Pons (tissue), 1 donor: Measurements from ENCODE around the gene GIGYF1.
"Not testable (repeated sequence)": the region's sequence is repeated elsewhere in the genome, so short reads cannot be mapped to it uniquely, and the experiment has no call there.

Experiments used
- DNase-seq: peaks from one replicate; pipeline ENCODE4 v3.0.0-alpha.2; 2016; ENCODE audit warnings: low spot score

GIGYF1 gene

DNA sequence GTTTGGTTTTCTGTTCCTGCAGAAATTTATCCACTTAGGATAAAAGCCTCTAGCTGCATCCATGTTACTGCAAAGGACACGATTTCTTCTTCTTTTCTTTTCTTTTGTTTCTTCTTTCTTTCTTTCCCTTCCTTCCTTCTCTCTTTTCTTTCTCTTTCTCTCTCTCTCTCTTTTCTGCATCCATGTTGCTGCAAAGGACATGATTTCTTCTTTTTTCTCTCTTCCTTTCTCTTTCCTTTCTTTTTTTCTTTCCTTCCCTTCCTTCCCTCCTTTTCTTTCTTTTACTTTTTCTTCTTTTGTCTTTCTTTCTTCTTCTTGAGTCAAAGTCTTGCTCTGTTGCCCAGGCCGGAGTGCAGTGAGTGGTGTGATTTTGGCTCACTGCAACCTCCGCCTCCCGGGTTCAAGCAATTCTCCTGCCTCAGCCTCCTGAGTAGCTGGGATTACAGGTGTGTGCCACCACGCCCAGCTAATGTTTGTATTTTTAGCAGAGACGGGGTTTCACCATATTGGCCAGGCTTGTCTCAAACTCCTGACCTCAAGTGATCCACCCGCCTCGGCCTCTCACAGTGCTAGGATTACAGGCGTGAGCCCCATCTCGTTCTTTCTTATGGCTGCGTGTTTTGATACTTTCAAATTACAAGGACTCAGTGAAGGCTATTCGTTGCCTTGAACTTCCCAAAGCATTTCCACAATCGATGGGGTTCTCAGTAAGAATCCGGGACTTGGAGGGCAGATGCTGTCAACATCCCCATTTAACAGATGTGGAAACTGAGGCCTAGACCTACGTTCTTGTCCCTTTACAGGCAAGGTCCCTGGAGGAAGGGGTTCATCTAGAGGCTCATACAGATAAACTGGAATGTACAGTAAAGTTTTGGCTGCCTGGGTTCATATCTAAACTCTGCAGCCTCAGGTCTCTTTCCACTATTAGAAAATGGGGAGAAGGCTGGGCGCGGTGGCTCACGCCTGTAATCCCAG lies 22.4 kb downstream of the GIGYF1 start:
- DNase-seq: no peak

DNA sequence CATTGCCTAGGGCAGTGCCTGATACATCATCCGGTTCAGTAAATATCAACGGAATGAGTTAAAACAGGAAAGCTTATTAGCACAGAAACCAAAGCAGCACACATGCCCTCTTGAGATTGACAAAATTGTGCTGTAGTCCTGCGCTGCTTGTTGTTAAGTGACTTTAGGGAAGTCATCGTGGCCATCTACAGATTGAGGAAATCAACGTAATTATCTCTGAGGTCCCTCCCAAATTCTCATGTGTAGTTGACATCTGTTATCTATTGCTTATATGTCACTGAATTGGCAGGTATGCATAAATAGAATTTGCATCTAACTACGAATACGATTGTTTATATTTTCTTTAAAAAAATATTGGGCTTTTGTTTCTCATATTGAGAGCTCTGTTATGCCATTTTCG lies 24.0 kb downstream of the GIGYF1 start:
- no peak for DNase-seq

DNA sequence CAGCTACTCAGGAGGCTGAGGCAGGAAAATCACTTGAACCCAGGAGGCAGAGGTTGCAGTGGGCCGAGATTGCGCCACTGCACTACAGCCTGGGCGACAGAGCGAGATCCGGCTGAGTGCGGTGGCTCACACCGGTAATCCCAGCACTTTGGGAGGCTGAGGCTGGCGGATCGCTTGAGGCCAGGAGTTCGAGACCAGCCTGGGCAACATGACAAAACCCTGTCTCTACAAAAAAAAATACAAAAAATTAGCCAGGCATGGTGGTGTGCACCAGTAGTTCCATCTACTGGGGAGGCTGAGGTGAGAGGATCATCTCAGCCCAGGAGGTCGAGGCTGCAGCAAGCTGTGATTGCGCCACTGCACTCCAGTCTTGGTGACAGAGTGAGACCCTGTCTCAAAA lies 24.9 kb downstream of the GIGYF1 start:
- DNase-seq: not testable (repeated sequence)

DNA sequence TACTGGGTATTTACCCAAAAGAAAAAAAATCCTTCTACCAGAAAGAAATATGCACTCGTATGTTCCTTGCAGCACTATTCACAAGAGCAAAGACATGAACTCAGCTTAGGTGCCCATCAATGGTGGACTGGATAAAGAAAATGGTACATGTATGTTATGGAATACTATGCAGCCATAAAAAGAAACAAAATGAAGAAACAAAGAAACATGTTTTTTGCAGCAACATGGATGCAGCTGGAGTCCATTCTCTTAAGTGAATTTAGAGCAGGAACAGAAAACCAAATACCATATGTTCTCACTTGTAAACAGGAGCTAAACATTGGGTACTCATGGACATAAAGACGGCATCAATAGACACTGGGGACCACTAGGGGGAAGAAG lies 26.0 kb downstream of the GIGYF1 start:
- DNase-seq: no peak

- no peak for DNase-seq
Measured at GRCh38 chr7:100667331-100668068, 26.6 kb downstream of the GIGYF1 start.

GRCh38 chr7:100665168-100665726 lies 28.8 kb downstream of the GIGYF1 start:
- DNase-seq: no peak

DNA sequence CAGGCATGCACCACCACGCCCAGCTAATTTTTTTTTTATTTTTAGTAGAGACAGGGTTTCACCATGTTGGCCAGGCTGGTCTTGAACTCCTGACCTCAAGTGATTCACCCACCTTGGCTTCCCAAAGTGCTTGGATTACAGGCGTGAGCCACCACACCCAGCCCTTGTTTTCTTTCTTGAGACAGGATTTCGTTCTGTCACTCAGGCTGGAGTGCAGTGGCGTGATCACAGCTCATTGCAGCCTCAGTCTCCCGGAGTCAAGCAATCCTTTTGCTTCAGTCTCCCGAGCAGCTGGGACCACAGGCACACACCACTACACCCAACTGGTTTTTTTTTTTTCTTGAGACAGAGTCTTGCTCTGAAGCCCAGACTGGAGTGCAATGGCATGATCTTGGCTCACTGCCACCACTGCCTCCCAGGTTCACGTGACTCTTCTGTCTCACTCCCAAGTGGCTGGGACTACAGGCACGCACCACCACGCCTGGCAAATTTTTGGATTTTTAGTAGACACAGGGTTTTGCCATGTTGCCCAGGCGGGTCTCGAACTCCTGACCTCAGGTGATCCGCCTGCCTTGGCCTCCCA lies 31.8 kb downstream of the GIGYF1 start:
- not testable (repeated sequence) for DNase-seq

GRCh38 chr7:100655908-100656674 lies 38.0 kb downstream of the GIGYF1 start, which contains the start of gene ACTL6B:
Gene ACTL6B (minus strand): TSS chr7:100656448. CDS start chr7:100656354, 94 bp downstream.
- no peak for DNase-seq

- DNase-seq: no peak
Measured at GRCh38 chr7:100654908-100655831, 38.9 kb downstream of the GIGYF1 start.

DNA sequence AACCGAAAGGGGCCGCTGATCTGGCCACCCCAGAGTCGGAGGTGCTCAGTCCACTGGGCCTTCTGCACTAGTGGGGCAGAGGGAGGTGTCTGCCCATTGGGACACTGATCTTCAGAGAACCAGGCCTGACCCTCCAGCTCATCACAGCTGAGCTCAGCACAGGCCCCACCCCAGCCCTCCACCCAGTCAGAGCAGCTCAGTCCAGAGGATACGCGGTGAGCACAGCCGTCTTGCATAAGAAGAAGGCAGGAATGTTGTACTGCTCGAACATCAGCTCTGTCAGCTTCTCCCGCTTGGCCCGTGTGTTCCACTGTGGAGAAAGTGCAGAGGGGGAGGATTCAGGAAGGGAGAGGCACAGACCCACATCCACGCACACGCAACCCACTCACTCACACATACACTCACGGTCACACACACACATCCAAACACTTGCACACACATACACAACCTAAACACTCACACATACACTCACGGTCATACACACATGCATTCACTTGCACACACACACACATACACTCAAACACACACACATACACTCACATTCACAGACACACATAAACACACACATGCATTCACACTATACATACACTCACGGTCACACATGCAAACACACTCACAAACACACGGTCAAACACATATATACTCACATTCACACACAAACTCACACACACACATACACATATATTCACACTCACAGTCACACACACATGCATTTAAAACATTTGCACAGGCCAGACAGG lies 44.1 kb downstream of the GIGYF1 start:
- DNase-seq: no peak

- no peak for DNase-seq
Measured at GRCh38 chr7:100642534-100642907, 51.5 kb downstream of the GIGYF1 start.

GRCh38 chr7:100641860-100642533 lies 52.1 kb downstream of the GIGYF1 start:
- DNase-seq: no peak

- DNase-seq: no peak
Measured at GRCh38 chr7:100641463-100641859, 52.6 kb downstream of the GIGYF1 start, which contains the start of gene TFR2. Gene TFR2 (minus strand): TSS chr7:100641552. CDS start chr7:100641509, 43 bp downstream.

- no peak for DNase-seq
Measured at GRCh38 chr7:100640517-100641440, 53.3 kb downstream of the GIGYF1 start.

GRCh38 chr7:100639995-100640516 lies 54.0 kb downstream of the GIGYF1 start:
- DNase-seq: no peak

DNA sequence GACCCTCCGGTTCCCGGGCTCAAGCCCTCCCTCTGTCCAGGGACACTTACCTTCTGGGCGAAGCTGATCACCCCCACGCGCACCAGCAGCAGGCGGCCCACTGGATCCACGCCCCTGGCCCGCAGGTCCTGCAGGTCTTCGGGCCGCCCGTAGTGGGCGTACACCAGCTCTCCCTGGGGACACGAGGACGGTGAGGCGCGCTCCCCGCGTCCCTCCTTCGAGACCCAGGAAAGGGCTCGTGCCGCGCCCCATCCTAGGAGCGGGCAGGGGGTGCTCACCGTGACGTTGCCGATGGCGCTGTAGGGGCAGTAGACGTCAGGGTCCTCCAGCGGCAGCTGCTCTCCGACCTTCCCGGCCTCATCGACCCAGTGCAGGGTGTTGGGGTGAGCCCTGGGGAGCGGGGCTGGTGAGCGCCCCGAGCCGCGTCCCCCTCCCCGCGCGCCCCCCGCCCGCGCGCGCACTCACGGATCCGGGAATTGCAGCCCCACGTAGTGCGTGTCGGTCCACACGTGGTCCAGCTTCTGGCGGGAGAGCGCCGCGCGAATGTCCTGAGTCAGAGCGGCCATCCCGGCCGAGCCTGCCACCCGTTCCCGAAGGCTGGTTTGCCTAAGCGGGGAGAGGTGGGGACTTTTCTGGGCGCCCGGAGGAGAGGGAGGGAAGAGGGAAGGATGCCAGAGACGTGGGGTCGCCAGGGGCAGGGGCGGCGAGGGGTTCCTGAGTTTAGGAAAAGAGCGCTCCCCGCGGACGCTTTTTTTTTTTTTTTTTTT lies 60.9 kb downstream of the GIGYF1 start:
- DNase-seq: no peak

DNA sequence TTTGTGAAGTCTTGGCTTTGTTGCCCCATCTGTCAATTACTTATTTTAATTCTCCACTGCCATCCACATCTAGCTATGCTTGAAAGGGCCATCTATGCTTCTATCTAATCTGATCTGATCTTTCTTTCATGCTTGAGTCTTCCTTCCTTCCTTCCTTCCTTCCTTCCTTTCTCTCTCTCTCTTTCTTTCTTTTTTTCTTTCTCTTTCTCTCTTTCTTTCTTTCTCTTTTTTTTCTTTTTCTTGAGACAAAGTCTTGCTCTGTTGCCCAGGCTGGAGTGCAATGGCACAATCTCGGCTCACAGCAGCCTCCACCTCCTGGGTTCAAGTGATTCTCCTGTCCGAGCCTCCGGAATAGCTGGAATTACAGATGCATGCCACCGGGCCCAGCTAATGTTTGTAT lies 64.0 kb downstream of the GIGYF1 start:
- no peak for DNase-seq
